GM19328 (cell line): Measurements from ENCODE around the gene RBM48.
A peak's percentile ranks its signal among the peaks of the same experiment; 100 is the strongest.
"Not testable (repeated sequence)": the region's sequence is repeated elsewhere in the genome, so short reads cannot be mapped to it uniquely, and the experiment has no call there.

ENCODE experiments used
- ATAC-seq: cut with Tn5 transposase; IDR thresholded peaks from one replicate; pipeline ENCODE4 v1.9.1; 2021; ENCODE audit warnings: mild to moderate bottlenecking, moderate library complexity; ENCODE audit not compliant: unreplicated experiment

The RBM48 gene

GRCh38 chr7:92528188-92528957 lies at the start of gene RBM48, which contains the start of gene PEX1:
Gene RBM48, plus strand, starts transcription at chr7:92528795. Its CDS starts 19 bp downstream, at chr7:92528814.
Gene PEX1, minus strand, starts transcription at chr7:92528520. Its CDS starts 85 bp downstream, at chr7:92528435.
- peak; percentile 94 for ATAC-seq

GRCh38 chr7:92479146-92479545 lies 49.4 kb upstream of the RBM48 start:
- not testable (repeated sequence) for ATAC-seq

- ATAC-seq: not testable (repeated sequence)
Measured at GRCh38 chr7:92483624-92484023, 45.0 kb upstream of the RBM48 start.

- ATAC-seq: not testable (repeated sequence)
Measured at GRCh38 chr7:92484226-92484625, 44.4 kb upstream of the RBM48 start.

GRCh38 chr7:92485267-92485892 lies 43.2 kb upstream of the RBM48 start:
- ATAC-seq: no peak

- no peak for ATAC-seq
Measured at GRCh38 chr7:92485974-92486373, 42.6 kb upstream of the RBM48 start.

- ATAC-seq: no peak
Measured at GRCh38 chr7:92487804-92488203, 40.8 kb upstream of the RBM48 start.

GRCh38 chr7:92489634-92490033 lies 39.0 kb upstream of the RBM48 start:
- no peak for ATAC-seq

GRCh38 chr7:92496876-92497275 lies 31.7 kb upstream of the RBM48 start:
- ATAC-seq: no peak

- no peak for ATAC-seq
Measured at GRCh38 chr7:92498557-92498956, 30.0 kb upstream of the RBM48 start.

GRCh38 chr7:92503767-92504166 lies 24.8 kb upstream of the RBM48 start:
- no peak for ATAC-seq

GRCh38 chr7:92504563-92504962 lies 24.0 kb upstream of the RBM48 start:
- ATAC-seq: no peak

GRCh38 chr7:92506363-92506762 lies 22.2 kb upstream of the RBM48 start:
- ATAC-seq: no peak

GRCh38 chr7:92508946-92509345 lies 19.6 kb upstream of the RBM48 start:
- ATAC-seq: no peak

GRCh38 chr7:92513167-92513902 lies 15.3 kb upstream of the RBM48 start:
- ATAC-seq: no peak

GRCh38 chr7:92517631-92518030 lies 11.0 kb upstream of the RBM48 start:
- ATAC-seq: no peak

- no peak for ATAC-seq
Measured at GRCh38 chr7:92520024-92520423, 8.6 kb upstream of the RBM48 start.

- ATAC-seq: no peak
Measured at GRCh38 chr7:92523110-92523509, 5.5 kb upstream of the RBM48 start.

- ATAC-seq: peak; percentile 33
Measured at GRCh38 chr7:92527300-92528187, 1.1 kb upstream of the RBM48 start.

- ATAC-seq: peak; percentile 1
Measured at GRCh38 chr7:92528958-92529264, 316 bp downstream of the RBM48 start.

GRCh38 chr7:92534572-92534971 lies 6.0 kb downstream of the RBM48 start:
- no peak for ATAC-seq
